K562 (cell line): ENCODE data around the gene ZFR2. TPM values are rescaled to one million over a fixed set of nuclear protein-coding genes. Genes with fewer than 3 reads are reported as not detected.

ENCODE experiments used
- ATAC-seq: fragments of 200-7000 bp; cut with Tn5 transposase; 3 replicates; pipeline ENCODE4 v1.9.1; 2020; ENCODE audit warnings: moderate library complexity
- BruUV-seq: library from RNA; stranded (reverse); fragments of 400-500 nt; replicated peaks from 2 replicates; lab custom pipeline; 2021; lab: Mats Ljungman, UMichigan
- CTCF ChIA-PET: fragments of 300-600 bp; formaldehyde crosslinking; extraction: SDS; loops from one replicate; lab custom pipeline; 2021; ENCODE audit warnings: low intra/inter-chr PET ratio; lab: Yijun Ruan, JAX
- POLR2A ChIA-PET: fragments of 300-600, 350-650 bp; sonication (Branson Sonifier 250); formaldehyde crosslinking; extraction: SDS; loops from one replicate; lab custom pipeline; 2021; ENCODE audit warnings: antibody characterized with exemption, inconsistent platforms; lab: Yijun Ruan, JAX
- DNase-seq, 4 experiments: peaks; one replicate each; pipeline versions ENCODE4 v3.0.0 to v3.0.0-alpha.2; 2011 to 2018; ENCODE audit warnings: low spot score in 3 of 4, mixed read lengths in 3 of 4; ENCODE audit errors: extremely low read depth in 1 of 4
- FAIRE-seq: peaks from 2 replicates; lab custom pipeline; 2011; peaks lifted over from hg19 to GRCh38; lab: Jason Lieb, UNC
- H2AFZ ChIP-seq: 2 replicates; pipeline ENCODE4 v1.6.0; 2011; ENCODE audit warnings: low read depth, low read length, control low read depth, inconsistent platforms
- H3K27ac ChIP-seq: fragments of 200-600 bp; 3 replicates; pipeline ENCODE4 v1.8.0; 2011; ENCODE audit warnings: low read depth, mild to moderate bottlenecking, control low read depth, inconsistent platforms, low read length, moderate library complexity, mixed read lengths; ENCODE audit errors: extremely low read depth
- H3K27me3 ChIP-seq, 2 experiments: fragments of 300-600 bp in 1 of 2; 2 replicates in 1 of 2; 3 replicates in 1 of 2; pipeline versions ENCODE4 v1.6.0 to v1.8.0; 2011; ENCODE audit warnings: inconsistent platforms in 2 of 2, low read length in 2 of 2, mild to moderate bottlenecking in 1 of 2, mixed read lengths in 1 of 2, moderate library complexity in 1 of 2; ENCODE audit not compliant: control insufficient read depth in 2 of 2, insufficient read depth in 2 of 2
- H3K36me3 ChIP-seq: fragments of 300-600 bp; 3 replicates; pipeline ENCODE4 v1.8.0; 2011; ENCODE audit warnings: mild to moderate bottlenecking, low read length, inconsistent platforms; ENCODE audit not compliant: control insufficient read depth, insufficient read depth
- H3K4me1 ChIP-seq, 2 experiments: fragments of 200-600 bp in 1 of 2; replicated peaks in 1 of 2; 2 replicates in 1 of 2; 3 replicates in 1 of 2; pipeline versions ENCODE4 v1.5.1 to v1.8.0; 2011; ENCODE audit warnings: inconsistent platforms in 2 of 2, low read length in 2 of 2, mild to moderate bottlenecking in 1 of 2, mixed read lengths in 1 of 2, moderate library complexity in 1 of 2; ENCODE audit not compliant: control insufficient read depth in 2 of 2, insufficient read depth in 2 of 2
- H3K4me2 ChIP-seq: 2 replicates; pipeline ENCODE4 v1.6.1; 2011; ENCODE audit warnings: low read length, control low read depth, inconsistent platforms, mixed read lengths; ENCODE audit not compliant: insufficient read depth
- H3K4me3 ChIP-seq: fragments of 200-600 bp; sonication (generic), shearing (Covaris generic); 2 replicates; pipeline ENCODE4 v1.5.1; 2016; ENCODE audit warnings: control low read depth, inconsistent platforms
- H3K79me2 ChIP-seq: fragments of 200-600 bp; 3 replicates; pipeline ENCODE4 v1.8.0; 2011; ENCODE audit warnings: low read length, inconsistent platforms; ENCODE audit not compliant: control insufficient read depth, insufficient read depth
- H3K9ac ChIP-seq, 2 experiments: 2 replicates each; pipeline versions ENCODE4 v1.6.0 to v1.6.1; 2011; ENCODE audit warnings: low read depth in 2 of 2, low read length in 2 of 2, control low read depth in 1 of 2, inconsistent platforms in 1 of 2, mild to moderate bottlenecking in 1 of 2, mixed read lengths in 1 of 2; ENCODE audit not compliant: insufficient read depth in 1 of 2
- H3K9me1 ChIP-seq: one replicate; pipeline ENCODE4 v1.6.0; 2011; ENCODE audit warnings: inconsistent platforms, mild to moderate bottlenecking, low read length, moderate library complexity; ENCODE audit not compliant: control insufficient read depth, insufficient read depth
- H3K9me3 ChIP-seq: replicated peaks from 2 replicates; pipeline ENCODE4 v1.5.1; 2011; ENCODE audit warnings: low read depth, low read length, inconsistent platforms; ENCODE audit not compliant: control insufficient read depth, insufficient read depth
- H4K20me1 ChIP-seq: replicated peaks from 2 replicates; pipeline ENCODE4 v1.6.1; 2011; ENCODE audit warnings: low read length, inconsistent platforms, mixed read lengths; ENCODE audit not compliant: control insufficient read depth, insufficient read depth
- BCOR ChIP-seq: fragments of 450-650 bp; IDR thresholded peaks from 2 replicates; pipeline ENCODE4 v1.6.1; 2016
- CBX8 ChIP-seq: fragments of 200-600 bp; sonication (generic); IDR thresholded peaks from 2 replicates; pipeline ENCODE4 v1.6.1; 2012; ENCODE audit warnings: borderline replicate concordance, mixed run types, low read depth, mild to moderate bottlenecking, moderate library complexity, mixed read lengths, low read length, control low read depth, inconsistent platforms; ENCODE audit not compliant: poor library complexity, severe bottlenecking; ENCODE audit errors: extremely low read depth
- PTTG1 ChIP-seq: fragments of 450-650 bp; IDR thresholded peaks from 2 replicates; pipeline ENCODE4 v1.6.1; 2016; ENCODE audit warnings: low read depth, mild to moderate bottlenecking, missing genetic modification characterization, missing compliant biosample characterization
- RBM15 ChIP-seq: fragments of 200-400 bp; formaldehyde crosslinking; IDR thresholded peaks from 2 replicates; pipeline ENCODE4 v1.6.1; 2018; ENCODE audit warnings: mild to moderate bottlenecking, low read length, moderate library complexity; ENCODE audit not compliant: insufficient read depth
- RBM25 ChIP-seq: fragments of 200-400 bp; formaldehyde crosslinking; IDR thresholded peaks from 2 replicates; pipeline ENCODE4 v1.6.1; 2018; ENCODE audit warnings: low read length, low read depth, moderate library complexity; ENCODE audit not compliant: severe bottlenecking
- SOX6 ChIP-seq: fragments of 450-650 bp; IDR thresholded peaks from 2 replicates; pipeline ENCODE4 v1.6.1; 2014; ENCODE audit warnings: mild to moderate bottlenecking
- ZNF217 ChIP-seq: sonication (generic); formaldehyde crosslinking; IDR thresholded peaks from 2 replicates; pipeline ENCODE4 v1.8.0; 2022; ENCODE audit warnings: mild to moderate bottlenecking, missing genetic modification reagents
- WGBS: fragments of 100-300 bp; shearing (Covaris generic); methylation state at CpG from one replicate; pipeline ENCODE4 v1.1.6; 2016; ENCODE audit warnings: low coverage, mixed read lengths; ENCODE audit not compliant: insufficient coverage; ENCODE audit errors: missing lambda C conversion rate; 5-methylcytosine and 5-hydroxymethylcytosine counted together
- in situ Hi-C: fragments of 300-500 bp; cut with MboI; formaldehyde crosslinking; loops from 4 replicates; pipeline ENCODE4 v1.15.0; 2018; ENCODE audit warnings: inconsistent platforms, mixed read lengths
- intact Hi-C: fragments of 100-400 bp; cut with micrococcal nuclease; formaldehyde crosslinking; loops from 2 replicates; pipeline ENCODE4 v1.14.2; 2022
- polyA plus RNA-seq, 8 experiments: library from polyadenylated mRNA; depleted of rRNA in 4 of 8; stranded (reverse) in 5 of 8; unstranded in 3 of 8; fragments of >200 nt; fragmentation: Nextera tagmentation in 2 of 8; fragmentation: Illumina TruSeq in 1 of 8; extraction: Ambion mirVana in 2 of 8; extraction: Trizol in 1 of 8; gene quantifications; 2 replicates each; pipeline versions ENCODE4 v1.2.1 to v1.2.3, GENCODE V29; 2011 to 2014; ENCODE audit warnings: inconsistent platforms in 1 of 8, missing spikeins in 1 of 8
- total RNA-seq, 7 experiments: library from RNA; depleted of rRNA in 6 of 7; stranded (reverse); fragments of >200 nt in 6 of 7; fragmentation: Illumina TruSeq in 2 of 7; extraction: Trizol in 2 of 7; gene quantifications; 2 replicates each; pipeline versions ENCODE4 v1.2.1 to v1.2.3, GENCODE V29; 2011 to 2021; ENCODE audit warnings: low replicate concordance in 1 of 7

ZFR2 gene
- total and polyA plus RNA-seq, 9 of the 15 experiments (the other 6 are each of a cell fraction or from before 2014, with no cell fraction given), result 0.03 to 0.59 (median 0.07) TPM; not detected in 6

DNA sequence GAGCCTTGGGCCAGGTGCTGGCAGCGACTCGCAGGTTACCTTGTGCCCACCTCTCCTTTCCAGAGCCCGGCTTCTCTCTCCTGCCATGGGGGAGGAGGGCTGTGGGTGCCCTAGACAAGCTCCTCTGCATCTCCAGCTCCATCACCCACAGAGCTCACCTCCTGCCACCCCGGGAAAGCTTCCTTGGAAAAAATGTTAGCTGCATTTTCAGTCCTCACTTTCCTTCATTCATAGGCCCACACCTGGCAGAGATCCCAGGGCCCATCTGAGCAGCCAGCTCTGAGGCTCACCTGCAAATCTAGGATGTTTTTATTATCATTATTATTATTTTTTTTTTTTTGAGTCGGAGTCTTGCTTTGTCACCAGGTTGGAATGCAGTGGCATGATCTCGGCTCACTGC is 36.8 kb downstream of the ZFR2 start:
- no TSS peak for BruUV-seq
- WGBS, result 18% methylated on average over 6 of the region's 6 CpGs
- ChIA-PET CTCF (no interaction called here), POLR2A (interaction anchor here (0.6 to 0.9 kb wide), 2 partner anchors 13 to 25 kb away, joined by 3 read pairs; no protein-coding TSS in a partner anchor)
- no peak overlapping the region for H2AFZ ChIP-seq
- no peak for ATAC-seq
- H3K9me1 ChIP-seq, result no peaks in the 10 kb centered on the region
- intact Hi-C loops, result no loop called here
- H3K79me2 ChIP-seq, result no peaks in the 10 kb centered on the region
- TF ChIP-seq CBX8 (no peak), PTTG1 (tag) (no peak), SOX6 (no peak), RBM25 (no peak), RBM15 (no peak), BCOR (no peak), ZNF217 (CRISPR knock-in tag) (no peak)
- TF ChIP-seq, all 486 proteins: peak for 0
- no peak overlapping the region for H3K4me3 ChIP-seq
- H3K27me3 ChIP-seq, result peaks cover 11 to 28% of the 10 kb centered on the region in 2 experiments; a peak in 3 of 5 replicates
- no peaks in the 10 kb centered on the region for H4K20me1 ChIP-seq
- no peaks in the 10 kb centered on the region for H3K9me3 ChIP-seq
- in situ Hi-C loops, result no loop called here
- no peak overlapping the region for H3K27ac ChIP-seq
- peaks cover 6 to 30% of the 10 kb centered on the region in 2 experiments; a peak in 4 of 5 replicates for H3K4me1 ChIP-seq
- no peaks in the 10 kb centered on the region for H3K36me3 ChIP-seq
- no peak overlapping the region for H3K9ac ChIP-seq
- DNase-seq (no peak), FAIRE-seq (no peak)
- no peak overlapping the region for H3K4me2 ChIP-seq
